Measurements from ENCODE around the gene ODAD3.

GRCh38 chr19:11405846-11406643, 28.9 kb downstream of the ODAD3 start:
- no peak for TF ChIP-seq CTCF (IDR thresholded peaks at IDR 0.05)
- no peak for TF ChIP-seq POLR2A (IDR thresholded peaks at IDR 0.05)

Measured in stomach (tissue), 4 donors.